GM20000 (cell line): ENCODE measurements around the gene MPND.

Experiments
- DNase-seq: peaks from one replicate; pipeline ENCODE4 v3.0.0; 2012; ENCODE audit warnings: low spot score
- CTCF ChIP-seq: IDR thresholded peaks from 2 replicates; pipeline ENCODE4 v1.5.1; 2012; ENCODE audit warnings: mild to moderate bottlenecking, control low read depth; ENCODE audit errors: extremely low read depth, missing control alignments

MPND gene

GRCh38 chr19:4405977-4406376 is 62.6 kb downstream of the MPND start:
- no peak for DNase-seq
- no peak for TF ChIP-seq CTCF

- no peak for TF ChIP-seq CTCF
- no peak for DNase-seq
These were observed 63.3 kb downstream of the MPND start for GRCh38 chr19:4406626-4407025.

- DNase-seq, result no peak
- no peak for TF ChIP-seq CTCF
These were observed 66.0 kb downstream of the MPND start for GRCh38 chr19:4409123-4409933.
